Measurements from ENCODE around the gene MS4A10. TPM values are rescaled to one million over a fixed set of nuclear protein-coding genes. Genes with fewer than 3 reads are reported as not detected.

The MS4A10 gene
- total RNA-seq, 1 donor from 2014 or later, result not detected

DNA sequence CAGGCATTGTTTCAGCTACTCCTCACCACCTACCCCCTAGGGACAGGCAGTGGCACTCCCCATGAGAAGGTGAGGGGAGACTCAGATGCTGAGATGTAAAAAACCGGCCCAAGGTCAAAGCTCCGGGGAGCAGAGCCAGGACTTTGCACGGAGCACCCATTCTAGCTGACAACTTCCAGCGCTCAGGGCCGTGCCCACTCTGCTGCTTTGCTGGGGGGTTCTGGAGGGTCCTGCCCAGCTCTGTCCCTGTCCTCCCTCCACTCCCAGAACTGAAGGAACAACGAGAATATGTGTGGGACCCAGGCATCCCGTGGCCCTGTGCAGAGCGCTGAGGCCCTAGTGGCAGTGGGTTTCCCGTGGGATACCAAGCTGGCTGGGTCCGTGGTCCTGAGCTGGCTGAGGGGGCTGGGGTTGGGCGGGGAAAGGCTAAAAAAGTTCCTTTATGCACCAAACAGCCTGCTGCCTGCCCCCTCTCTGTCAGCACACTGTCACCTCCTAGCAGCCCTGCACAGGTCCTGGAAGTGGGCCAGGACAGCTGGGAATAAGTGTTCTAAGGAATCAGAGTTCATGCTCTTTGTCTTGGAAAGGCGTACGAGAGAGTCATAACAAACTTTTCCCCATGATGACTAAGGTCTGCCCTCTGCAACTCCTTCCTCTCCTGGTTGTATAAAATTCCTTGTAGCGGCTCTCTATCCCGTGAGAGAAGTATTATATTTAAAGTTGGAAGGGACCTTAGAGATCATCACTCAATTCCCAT lies 1.9 kb downstream of the MS4A10 start:
- DNase-seq (ENCODE audit: low read depth), result peak; percentile 93

GRCh38 chr11:60788401-60789125 lies 3.4 kb downstream of the MS4A10 start:
- no peak for DNase-seq (ENCODE audit: low read depth)

DNA sequence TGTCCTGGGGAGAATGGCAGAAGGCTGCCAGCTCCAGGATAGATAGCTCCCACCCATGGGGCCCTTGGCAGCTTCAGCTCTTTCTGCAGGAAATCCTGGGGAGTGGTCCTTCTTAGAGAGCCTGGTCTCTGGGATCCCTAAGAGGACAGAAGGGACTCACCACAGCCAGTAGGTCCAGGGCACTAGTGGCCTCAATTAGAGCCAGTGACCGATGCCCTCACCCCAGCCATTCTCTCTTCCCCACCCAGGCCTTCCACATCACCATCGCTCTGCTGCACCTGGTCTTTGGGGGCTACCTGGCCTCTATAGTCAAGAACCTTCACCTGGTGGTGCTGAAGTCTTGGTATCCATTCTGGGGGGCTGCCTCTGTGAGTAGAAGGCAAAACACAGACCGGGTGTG lies 5.6 kb downstream of the MS4A10 start:
- no peak for DNase-seq (ENCODE audit: low read depth)

- DNase-seq (ENCODE audit: low read depth), result no peak
Measured at GRCh38 chr11:60791153-60791933, 6.2 kb downstream of the MS4A10 start.

DNA sequence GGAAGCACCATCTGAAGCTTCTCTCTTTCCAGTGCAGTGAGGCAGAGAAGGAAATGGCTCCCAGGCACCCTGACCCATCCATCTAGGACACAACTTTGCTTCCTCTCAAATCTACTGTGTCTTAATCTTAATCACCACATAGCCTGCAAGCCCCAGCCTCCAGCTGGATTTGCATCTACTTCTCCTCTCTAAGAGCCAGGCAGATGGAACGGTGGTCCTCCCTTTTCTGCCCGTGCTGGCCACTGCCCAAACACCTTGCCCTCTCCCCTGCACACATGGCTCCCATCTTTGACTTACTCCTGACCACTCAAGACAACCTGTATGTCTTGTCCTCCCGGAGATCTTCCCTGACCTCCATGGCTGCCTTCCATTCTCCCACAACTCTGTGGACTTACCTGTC lies 7.4 kb downstream of the MS4A10 start:
- no peak for DNase-seq (ENCODE audit: low read depth)

GRCh38 chr11:60795291-60795690 lies 10.2 kb downstream of the MS4A10 start:
- DNase-seq (ENCODE audit: low read depth), result no peak

- DNase-seq (ENCODE audit: low read depth), result no peak
Measured at GRCh38 chr11:60797846-60798630, 12.9 kb downstream of the MS4A10 start.

GRCh38 chr11:60798631-60799030 lies 13.5 kb downstream of the MS4A10 start:
- no peak for DNase-seq (ENCODE audit: low read depth)

GRCh38 chr11:60801194-60801593 lies 16.1 kb downstream of the MS4A10 start:
- no peak for DNase-seq (ENCODE audit: low read depth)

- DNase-seq (ENCODE audit: low read depth), result no peak
Measured at GRCh38 chr11:60803273-60803936, 18.3 kb downstream of the MS4A10 start.

DNA sequence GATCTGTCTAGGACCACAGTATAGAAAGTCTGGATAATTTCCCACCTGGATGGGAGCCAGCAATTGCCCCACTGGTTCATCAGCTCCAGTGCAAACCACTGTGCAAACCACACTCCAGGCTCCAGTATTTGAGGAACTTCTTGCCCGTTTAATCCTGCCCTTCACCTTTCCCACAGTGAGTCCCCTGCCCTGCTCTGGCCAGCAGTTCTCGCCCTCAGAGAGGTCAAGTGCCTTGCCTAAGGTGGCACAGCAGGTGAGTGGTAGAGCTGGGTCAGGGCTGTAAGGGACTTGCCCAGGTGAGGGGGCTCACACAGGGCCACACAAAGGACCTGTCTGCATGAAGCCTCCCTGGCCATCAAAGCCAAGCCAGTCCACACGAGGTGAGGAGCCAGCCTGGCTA lies 24.1 kb downstream of the MS4A10 start:
- DNase-seq (ENCODE audit: low read depth), result no peak

- no peak for DNase-seq (ENCODE audit: low read depth)
Measured at GRCh38 chr11:60809691-60810090, 24.6 kb downstream of the MS4A10 start.

DNA sequence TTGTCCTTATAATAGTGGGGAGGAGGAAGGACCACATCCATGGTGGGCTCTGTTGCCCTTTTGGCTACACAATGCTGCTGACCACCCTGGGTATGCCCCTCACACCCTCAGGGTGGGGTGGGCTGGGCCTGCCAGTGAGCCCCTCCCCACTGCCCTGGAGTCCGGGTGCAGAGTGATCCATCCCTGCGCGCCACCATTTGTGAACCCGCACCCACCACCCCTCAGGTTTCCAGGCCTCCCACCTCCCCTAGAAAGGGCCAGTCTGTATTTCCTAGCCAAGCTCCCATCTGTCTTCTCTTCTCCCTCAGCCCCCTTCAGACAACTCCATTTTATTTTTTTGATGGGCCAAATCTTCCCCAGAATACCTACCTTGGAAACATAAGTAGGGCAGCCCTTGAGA lies 25.0 kb downstream of the MS4A10 start:
- DNase-seq (ENCODE audit: low read depth), result no peak

DNA sequence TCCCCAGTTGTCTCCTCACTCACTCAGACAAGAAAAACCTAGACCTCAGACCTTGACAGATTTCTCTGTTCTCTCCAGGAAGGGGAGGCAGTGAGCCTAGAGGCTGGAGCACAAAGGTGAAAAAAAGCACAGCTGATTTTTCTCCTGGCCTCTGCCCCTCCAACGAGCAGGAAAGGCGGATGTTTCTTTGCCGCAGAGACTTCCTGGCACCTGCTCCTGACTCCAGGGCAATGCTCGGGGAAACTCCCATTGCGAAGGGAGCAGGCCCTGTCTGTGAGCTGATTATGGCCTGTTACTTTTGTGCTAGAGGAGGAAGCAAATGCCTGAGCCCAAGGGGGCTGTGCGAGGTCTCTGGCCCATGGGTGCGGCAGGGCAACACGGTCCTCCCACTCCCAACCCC lies 25.4 kb downstream of the MS4A10 start:
- no peak for DNase-seq (ENCODE audit: low read depth)

- no peak for DNase-seq (ENCODE audit: low read depth)
Measured at GRCh38 chr11:60813324-60813723, 28.2 kb downstream of the MS4A10 start.

DNA sequence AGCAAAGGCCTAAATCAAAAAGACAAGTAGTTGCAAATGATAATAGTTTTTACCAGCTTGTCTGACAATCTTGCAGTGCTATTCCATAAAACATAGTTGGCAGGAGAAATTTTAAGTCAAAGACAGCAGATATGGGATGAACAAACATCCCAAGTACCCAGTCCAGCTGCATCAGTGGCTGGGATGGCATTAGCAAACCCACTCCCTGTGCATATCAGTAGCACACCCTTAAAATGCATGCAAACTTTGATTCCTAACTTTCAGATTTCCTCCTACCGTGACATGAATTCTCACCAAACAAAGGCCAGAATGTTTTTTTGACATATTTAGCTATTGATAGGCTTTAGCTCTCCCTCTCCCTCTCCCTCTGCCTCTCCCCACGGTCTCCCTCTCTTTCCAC lies 29.0 kb downstream of the MS4A10 start:
- no peak for DNase-seq (ENCODE audit: low read depth)

DNA sequence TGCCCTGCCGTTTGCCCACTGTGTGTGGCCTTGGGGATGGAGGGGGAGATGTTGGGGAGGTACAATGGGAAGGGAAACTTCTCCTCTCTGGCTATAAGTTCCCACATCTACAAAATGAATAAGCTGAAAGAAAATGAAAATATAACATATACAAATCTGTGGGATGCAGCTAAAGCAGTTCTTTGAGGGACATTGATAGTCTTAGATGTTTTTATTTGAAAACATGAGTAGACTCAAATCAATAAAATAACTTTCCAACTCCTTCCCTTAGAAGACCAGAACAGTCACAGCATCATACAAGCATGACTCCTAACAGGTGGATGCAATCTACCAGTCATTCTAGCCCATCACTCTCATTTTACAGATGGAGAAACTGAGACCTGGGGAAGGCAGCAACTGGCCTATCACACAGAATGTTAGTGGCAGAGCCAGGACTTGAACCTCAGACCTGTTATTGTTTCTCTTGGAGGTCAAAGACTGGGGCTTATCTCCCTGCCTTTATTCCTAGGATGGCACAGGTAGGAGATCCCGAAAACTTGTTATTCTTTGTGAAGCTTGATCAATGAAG lies 31.5 kb downstream of the MS4A10 start:
- no peak for DNase-seq (ENCODE audit: low read depth)

DNA sequence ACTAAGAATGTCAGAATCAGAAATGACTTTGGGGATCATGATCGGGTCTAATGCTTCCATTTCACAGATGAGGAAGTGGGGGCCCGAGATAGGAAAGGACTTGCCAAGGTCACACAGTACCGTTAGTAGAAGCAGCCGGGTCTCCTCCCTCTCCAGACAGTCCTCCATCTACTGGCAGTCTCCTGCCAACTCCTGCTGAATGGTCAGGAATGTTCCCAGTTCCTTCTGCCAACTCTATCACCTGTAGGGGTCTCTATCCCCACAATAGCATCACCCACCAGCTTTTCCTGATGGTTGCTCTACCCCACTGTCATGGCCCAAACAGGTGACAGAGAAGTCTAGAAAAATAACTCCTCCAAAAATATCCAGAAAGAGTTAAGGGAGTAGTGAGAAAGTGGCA lies 32.9 kb downstream of the MS4A10 start:
- no peak for DNase-seq (ENCODE audit: low read depth)

- no peak for DNase-seq (ENCODE audit: low read depth)
Measured at GRCh38 chr11:60821827-60822599, 36.9 kb downstream of the MS4A10 start.
